K562 (cell line): Measurements from ENCODE around the gene DRAXIN. TPM values are rescaled to one million over a fixed set of nuclear protein-coding genes. Genes with fewer than 3 reads are reported as not detected.
A peak's percentile ranks its signal among the peaks of the same experiment; 100 is the strongest.

Experiments
- BRCA1 ChIP-seq, 2 experiments: fragments of 450-650 bp in 1 of 2; sonication (generic) in 1 of 2; formaldehyde crosslinking in 1 of 2; IDR thresholded peaks; 2 replicates each; pipeline versions ENCODE4 v1.5.0 to v1.6.1; 2017 to 2020; ENCODE audit warnings: mild to moderate bottlenecking in 1 of 2, missing genetic modification reagents in 1 of 2
- ELK1 ChIP-seq: sonication (generic); formaldehyde crosslinking; IDR thresholded peaks from 2 replicates; pipeline ENCODE4 v1.8.1; 2022; ENCODE audit warnings: missing genetic modification reagents
- FOXA1 ChIP-seq: fragments of 450-650 bp; IDR thresholded peaks from 2 replicates; pipeline ENCODE4 v1.6.1; 2016; ENCODE audit warnings: mild to moderate bottlenecking, borderline replicate concordance
- ILK ChIP-seq: fragments of 450-650 bp; IDR thresholded peaks from 2 replicates; pipeline ENCODE4 v1.6.1; 2016; ENCODE audit warnings: missing genetic modification characterization, low read depth, mild to moderate bottlenecking, missing compliant biosample characterization, moderate library complexity, borderline replicate concordance
- JUN ChIP-seq, 2 experiments: sonication (generic) in 1 of 2; formaldehyde crosslinking in 1 of 2; IDR thresholded peaks; 2 replicates each; pipeline versions ENCODE4 v1.6.1 to v1.8.0; 2012 to 2022; ENCODE audit warnings: borderline replicate concordance in 2 of 2, mild to moderate bottlenecking in 2 of 2, improper control_type of control experiment in 1 of 2, low read depth in 1 of 2, low read length in 1 of 2, missing genetic modification reagents in 1 of 2
- KHSRP ChIP-seq: fragments of 450-650 bp; IDR thresholded peaks from 2 replicates; pipeline ENCODE4 v1.6.1; 2017
- MAFF ChIP-seq: IDR thresholded peaks from 2 replicates; pipeline ENCODE4 v1.6.1; 2012; ENCODE audit warnings: low read length, improper control_type of control experiment
- MXD1 ChIP-seq: fragments of 250-450 bp; sonication (Bioruptor Pico); IDR thresholded peaks from 2 replicates; pipeline ENCODE4 v1.8.0; 2021; ENCODE audit warnings: borderline replicate concordance, mild to moderate bottlenecking, moderate library complexity; ENCODE audit not compliant: poor library complexity, severe bottlenecking
- NR1H2 ChIP-seq: sonication (generic); formaldehyde crosslinking; IDR thresholded peaks from 2 replicates; pipeline ENCODE4 v1.4.0; 2020; ENCODE audit warnings: mild to moderate bottlenecking, missing genetic modification reagents
- POLR2B ChIP-seq: fragments of 450-650 bp; IDR thresholded peaks from 2 replicates; pipeline ENCODE4 v1.6.1; 2018; ENCODE audit warnings: low read depth; ENCODE audit not compliant: partially characterized antibody
- SAFB2 ChIP-seq: fragments of 200-400 bp; formaldehyde crosslinking; IDR thresholded peaks from 2 replicates; pipeline ENCODE4 v1.6.1; 2018; ENCODE audit warnings: borderline replicate concordance, low read length, low read depth, moderate library complexity; ENCODE audit not compliant: severe bottlenecking
- THRB ChIP-seq: fragments of 450-650 bp; formaldehyde crosslinking; conservative IDR thresholded peaks from 2 replicates; pipeline ENCODE4 v1.4.0; 2022; ENCODE audit warnings: mild to moderate bottlenecking, missing genetic modification characterization
- VEZF1 ChIP-seq: fragments of 200-800 bp; sonication (Bioruptor generic); IDR thresholded peaks from 2 replicates; pipeline ENCODE4 v1.6.1; 2017; ENCODE audit warnings: missing genetic modification characterization, missing compliant biosample characterization
- XRCC3 ChIP-seq: fragments of 450-650 bp; IDR thresholded peaks from 2 replicates; pipeline ENCODE4 v1.6.1; 2017; ENCODE audit warnings: mild to moderate bottlenecking, moderate library complexity
- XRCC4 ChIP-seq: IDR thresholded peaks from one replicate; pipeline ENCODE4 v1.6.1; 2011; ENCODE audit not compliant: insufficient read depth, insufficient read length; ENCODE audit errors: extremely low read depth
- ZBED1 ChIP-seq: IDR thresholded peaks from 2 replicates; pipeline ENCODE4 v1.6.1; 2014
- ZBTB49 ChIP-seq: sonication (generic); formaldehyde crosslinking; IDR thresholded peaks from 2 replicates; pipeline ENCODE4 v1.8.0; 2022; ENCODE audit warnings: missing genetic modification reagents, mild to moderate bottlenecking, borderline replicate concordance
- ZNF121 ChIP-seq: sonication (generic); formaldehyde crosslinking; conservative IDR thresholded peaks from 2 replicates; pipeline ENCODE4 v1.8.0; 2022; ENCODE audit warnings: missing genetic modification reagents
- ZNF785 ChIP-seq: fragments of 250-450 bp; sonication (Bioruptor Pico); IDR thresholded peaks from 2 replicates; pipeline ENCODE4 v1.4.0; 2020; ENCODE audit warnings: mild to moderate bottlenecking
- polyA plus RNA-seq, 8 experiments: library from polyadenylated mRNA; depleted of rRNA in 4 of 8; stranded (reverse) in 5 of 8; unstranded in 3 of 8; fragments of >200 nt; fragmentation: Nextera tagmentation in 2 of 8; fragmentation: Illumina TruSeq in 1 of 8; extraction: Ambion mirVana in 2 of 8; extraction: Trizol in 1 of 8; gene quantifications; 2 replicates each; pipeline versions ENCODE4 v1.2.1 to v1.2.3, GENCODE V29; 2011 to 2014; ENCODE audit warnings: inconsistent platforms in 1 of 8, missing spikeins in 1 of 8
- total RNA-seq, 7 experiments: library from RNA; depleted of rRNA in 6 of 7; stranded (reverse); fragments of >200 nt in 6 of 7; fragmentation: Illumina TruSeq in 2 of 7; extraction: Trizol in 2 of 7; gene quantifications; 2 replicates each; pipeline versions ENCODE4 v1.2.1 to v1.2.3, GENCODE V29; 2011 to 2021; ENCODE audit warnings: low replicate concordance in 1 of 7

The DRAXIN gene
- total and polyA plus RNA-seq, 9 of the 15 experiments (the other 6 are each of a cell fraction or from before 2014, with no cell fraction given), result 0.01 to 0.04 (median 0.01) TPM; not detected in 6

- TF ChIP-seq XRCC4 (no peak), ZBED1 (no peak), NR1H2 (no peak), SAFB2 (no peak), ZBTB49 (no peak), ILK (tag) (no peak), XRCC3 (no peak), POLR2B (no peak), ZNF785 (CRISPR knock-in tag) (no peak), JUN (IDR thresholded peaks at IDR 0.05; ENCODE audit: borderline replicate concordance, low read depth, low read length) (peak; percentile 66; the same call in 1 of the 2 replicates), JUN (CRISPR knock-in tag; IDR thresholded peaks at IDR 0.05; ENCODE audit: borderline replicate concordance) (no peak; the same call in 1 of the 2 replicates), ZNF121 (CRISPR knock-in tag) (peak; percentile 60), MAFF (no peak), MXD1 (CRISPR knock-in tag) (no peak), KHSRP (no peak), ELK1 (no peak), THRB (CRISPR knock-in tag) (peak; percentile 75; the same call in 1 of the 2 replicates), VEZF1 (CRISPR knock-in tag) (peak; percentile 74), FOXA1 (no peak), BRCA1 (IDR thresholded peaks at IDR 0.05) (no peak), BRCA1 (CRISPR knock-in tag; IDR thresholded peaks at IDR 0.05) (no peak)
Measured at GRCh38 chr1:11749203-11749689, 57.7 kb downstream of the DRAXIN start (continued).
